Spleen (tissue), 11 donors: ENCODE results near the gene NR2C2AP. TPM values are rescaled to one million over a fixed set of nuclear protein-coding genes. Genes with fewer than 3 reads are reported as not detected.

Experiments used
- DNase-seq: peaks from one replicate; pipeline ENCODE4 v3.0.0-alpha.2; 2020
- H3K27ac ChIP-seq, 8 donors: fragments of 200-600 bp; sonication (generic) in 7 of 8; 1 replicate in 4 of 8; 2 replicates in 4 of 8; pipeline versions ENCODE4 v1.5.0 to v1.8.0; 2016 to 2021; ENCODE audit warnings: inconsistent platforms in 4 of 8, mild to moderate bottlenecking in 4 of 8, moderate library complexity in 1 of 8
- H3K27me3 ChIP-seq, 7 donors: fragments of 200-600 bp; sonication (generic) in 6 of 7; replicated peaks in 1 of 7; 1 replicate in 4 of 7; 2 replicates in 3 of 7; pipeline versions ENCODE4 v1.5.0 to v1.8.0; 2016 to 2021; ENCODE audit warnings: inconsistent platforms in 3 of 7, mild to moderate bottlenecking in 1 of 7
- H3K36me3 ChIP-seq, 6 donors: fragments of 200-600 bp; sonication (generic) in 5 of 6; 1 replicate in 4 of 6; 2 replicates in 2 of 6; pipeline versions ENCODE4 v1.5.0 to v1.8.0; 2016 to 2021; ENCODE audit warnings: inconsistent platforms in 2 of 6
- H3K4me1 ChIP-seq, 6 donors: fragments of 200-600 bp; sonication (generic) in 5 of 6; 1 replicate in 3 of 6; 2 replicates in 3 of 6; pipeline versions ENCODE4 v1.5.0 to v1.8.0; 2016 to 2021; ENCODE audit warnings: inconsistent platforms in 3 of 6
- H3K4me3 ChIP-seq, 8 donors: fragments of 200-600 bp; sonication (generic) in 7 of 8; 1 replicate in 4 of 8; 2 replicates in 4 of 8; pipeline versions ENCODE4 v1.5.0 to v1.8.0; 2016 to 2021; ENCODE audit warnings: inconsistent platforms in 4 of 8, mild to moderate bottlenecking in 4 of 8, moderate library complexity in 2 of 8
- H3K9me3 ChIP-seq, 8 donors: fragments of 200-600 bp; sonication (generic) in 7 of 8; 1 replicate in 4 of 8; 2 replicates in 4 of 8; pipeline versions ENCODE4 v1.5.0 to v1.8.0; 2016 to 2021; ENCODE audit warnings: inconsistent platforms in 4 of 8
- CTCF ChIP-seq, 11 experiments: fragments of 200-600 bp in 7 of 11; fragments of 450-650 bp in 4 of 11; sonication (generic) in 4 of 11; IDR thresholded peaks in 8 of 11; conservative IDR thresholded peaks in 3 of 11; 1 replicate in 7 of 11; 2 replicates in 4 of 11; pipeline versions ENCODE4 v1.4.0 to v1.8.0; 2016 to 2021; ENCODE audit warnings: antibody characterized with exemption in 11 of 11, inconsistent platforms in 4 of 11, mild to moderate bottlenecking in 1 of 11
- POLR2A ChIP-seq, 3 donors: fragments of 450-650 bp; IDR thresholded peaks; one replicate each; pipeline ENCODE4 v1.5.1; 2017; ENCODE audit warnings: antibody characterized with exemption in 3 of 3, mild to moderate bottlenecking in 1 of 3
- POLR2AphosphoS5 ChIP-seq, 3 donors: sonication (generic); formaldehyde crosslinking; IDR thresholded peaks; one replicate each; pipeline ENCODE4 v1.5.1; 2017; ENCODE audit warnings: antibody characterized with exemption in 3 of 3
- WGBS, 5 donors: extraction: QIAGEN DNeasy Blood & Tissue Kit in 3 of 5; methylation state at CpG; one replicate each; pipeline versions ENCODE4 v1.1.5 to v1.1.7; 2013 to 2018; 5-methylcytosine and 5-hydroxymethylcytosine counted together
- intact Hi-C: fragments of 100-400 bp; cut with DNase I; formaldehyde crosslinking; loops from one replicate; pipeline ENCODE4 v1.15.0; 2023; ENCODE audit warnings: low total_unique reads
- polyA plus RNA-seq, 3 donors: library from polyadenylated mRNA; stranded (reverse); fragments of 200-250 nt; gene quantifications; one replicate each; pipeline ENCODE4 v1.2.1, GENCODE V29; 2013
- total RNA-seq, 7 donors: library from RNA; depleted of rRNA in 3 of 7; stranded (reverse); fragments of >200 nt in 3 of 7; fragmentation: NEBNext Ultra II Directional in 4 of 7; extraction: Animal tissue kit (Norgen Biotek cat#: 25700) in 4 of 7; gene quantifications; one replicate each; pipeline versions ENCODE4 v1.1.0 to v1.2.1, GENCODE V29; 2016 to 2021
- donor health status: healthy with polysubstance abuse.
- donor health status: DM: no; HTN: no; CAD: no; lungs with moderate emphysema.
- donor health status: DM: no; HTN: no; CAD: no.
- donor health status: Bipolar disorder and iron deficiency.
- donor health status: healthy.
- donor health status: DM: no; HTN: no; CAD: no.
- donor health status: DM: yes; HTN: yes; CAD: no.

The NR2C2AP gene
- total and polyA plus RNA-seq, 10 donors, result 9.9 to 27.9 (median 14.5) TPM

- no peaks in the 10 kb centered on the region for H3K4me1 ChIP-seq
- no peak for DNase-seq
- 67 to 78% (median 73%) methylated on average over 6 to 19 of the region's 19 CpGs for WGBS, 5 donors
- TF ChIP-seq POLR2AphosphoS5 (IDR thresholded peaks at IDR 0.05) (no peak), CTCF (IDR thresholded peaks at IDR 0.05 in 8 of 11, conservative IDR thresholded peaks at IDR 0.05 in 3 of 11) (no peak), POLR2A (IDR thresholded peaks at IDR 0.05) (no peak)
- intact Hi-C loops, result no loop called here
- no peak overlapping the region for H3K4me3 ChIP-seq
- H3K9me3 ChIP-seq, result peaks cover 0 to 37% (median 34%) of the 10 kb centered on the region in 8 donors
- H3K27ac ChIP-seq, result no peak overlapping the region
- peaks cover 0 to 24% (median 0%) of the 10 kb centered on the region in 7 donors for H3K27me3 ChIP-seq
- H3K36me3 ChIP-seq, result no peaks in the 10 kb centered on the region
These were observed 29.1 kb upstream of the NR2C2AP start for GRCh38 chr19:19232261-19232721.

- Histone ChIP-seq H3K4me3 (no peak overlapping the region), H3K27ac (no peak overlapping the region), H3K36me3 (no peaks in the 10 kb centered on the region), H3K4me1 (no peaks in the 10 kb centered on the region), H3K27me3 (peaks cover 0 to 34% (median 0%) of the 10 kb centered on the region in 7 donors), H3K9me3 (peaks cover 0 to 30% (median 29%) of the 10 kb centered on the region in 8 donors)
- no peak for DNase-seq
- WGBS, 5 donors, result 84 to 93% (median 89%) methylated on average over 9 of the region's 9 CpGs
- intact Hi-C loops, result no loop called here
- no peak for TF ChIP-seq CTCF (IDR thresholded peaks at IDR 0.05 in 8 of 11, conservative IDR thresholded peaks at IDR 0.05 in 3 of 11)
- TF ChIP-seq POLR2AphosphoS5 (IDR thresholded peaks at IDR 0.05), result no peak
- no peak for TF ChIP-seq POLR2A (IDR thresholded peaks at IDR 0.05)
These were observed 27.8 kb upstream of the NR2C2AP start for GRCh38 chr19:19230999-19231398.

- H3K27ac ChIP-seq, result no peak overlapping the region
- intact Hi-C loops, result no loop called here
- DNase-seq, result no peak
- H3K4me1 ChIP-seq, result peaks cover 0 to 10% (median 9%) of the 10 kb centered on the region in 6 donors
- no peak for TF ChIP-seq POLR2A (IDR thresholded peaks at IDR 0.05)
- no peak for TF ChIP-seq POLR2AphosphoS5 (IDR thresholded peaks at IDR 0.05)
- no peak for TF ChIP-seq CTCF (IDR thresholded peaks at IDR 0.05 in 8 of 11, conservative IDR thresholded peaks at IDR 0.05 in 3 of 11)
- 90 to 92% (median 90%) methylated on average over 3 of the region's 3 CpGs for WGBS, 5 donors
- peaks cover 0 to 17% (median 16%) of the 10 kb centered on the region in 8 donors for H3K9me3 ChIP-seq
- no peaks in the 10 kb centered on the region for H3K36me3 ChIP-seq
- peaks cover 0 to 45% (median 4%) of the 10 kb centered on the region in 7 donors for H3K27me3 ChIP-seq
- no peak overlapping the region for H3K4me3 ChIP-seq
These were observed 26.5 kb upstream of the NR2C2AP start for GRCh38 chr19:19229701-19230100.

- Histone ChIP-seq H3K4me3 (no peak overlapping the region), H3K27me3 (peaks cover 0 to 61% (median 4%) of the 10 kb centered on the region in 7 donors), H3K9me3 (no peaks in the 10 kb centered on the region), H3K36me3 (no peaks in the 10 kb centered on the region), H3K4me1 (peaks cover 0 to 14% (median 12%) of the 10 kb centered on the region in 6 donors), H3K27ac (no peak overlapping the region)
- no peak for DNase-seq
- 64 to 89% (median 80%) methylated on average over 3 to 4 of the region's 4 CpGs for WGBS, 5 donors
- intact Hi-C loops, result no loop called here
- no peak for TF ChIP-seq CTCF (IDR thresholded peaks at IDR 0.05 in 8 of 11, conservative IDR thresholded peaks at IDR 0.05 in 3 of 11)
- TF ChIP-seq POLR2A (IDR thresholded peaks at IDR 0.05), result no peak
These were observed 24.0 kb upstream of the NR2C2AP start for GRCh38 chr19:19227217-19227616.
